ENCODE results near the gene CHGA. TPM values are rescaled to one million over a fixed set of nuclear protein-coding genes. Genes with fewer than 3 reads are reported as not detected.

The CHGA gene
- total and polyA plus RNA-seq, 7 donors, result 0.04 to 0.87 (median 0.15) TPM; not detected in 3

GRCh38 chr14:92946847-92947545, 24.0 kb downstream of the CHGA start:
- 90 to 95% (median 91%) methylated on average over 12 of the region's 12 CpGs for WGBS, 3 donors

GRCh38 chr14:92948647-92949046, 25.7 kb downstream of the CHGA start:
- no peaks in the 10 kb centered on the region for H3K27me3 ChIP-seq (ENCODE audit: insufficient read depth in 3 of 3, low read length in 2 of 3)
- TF ChIP-seq, protein P1, sequence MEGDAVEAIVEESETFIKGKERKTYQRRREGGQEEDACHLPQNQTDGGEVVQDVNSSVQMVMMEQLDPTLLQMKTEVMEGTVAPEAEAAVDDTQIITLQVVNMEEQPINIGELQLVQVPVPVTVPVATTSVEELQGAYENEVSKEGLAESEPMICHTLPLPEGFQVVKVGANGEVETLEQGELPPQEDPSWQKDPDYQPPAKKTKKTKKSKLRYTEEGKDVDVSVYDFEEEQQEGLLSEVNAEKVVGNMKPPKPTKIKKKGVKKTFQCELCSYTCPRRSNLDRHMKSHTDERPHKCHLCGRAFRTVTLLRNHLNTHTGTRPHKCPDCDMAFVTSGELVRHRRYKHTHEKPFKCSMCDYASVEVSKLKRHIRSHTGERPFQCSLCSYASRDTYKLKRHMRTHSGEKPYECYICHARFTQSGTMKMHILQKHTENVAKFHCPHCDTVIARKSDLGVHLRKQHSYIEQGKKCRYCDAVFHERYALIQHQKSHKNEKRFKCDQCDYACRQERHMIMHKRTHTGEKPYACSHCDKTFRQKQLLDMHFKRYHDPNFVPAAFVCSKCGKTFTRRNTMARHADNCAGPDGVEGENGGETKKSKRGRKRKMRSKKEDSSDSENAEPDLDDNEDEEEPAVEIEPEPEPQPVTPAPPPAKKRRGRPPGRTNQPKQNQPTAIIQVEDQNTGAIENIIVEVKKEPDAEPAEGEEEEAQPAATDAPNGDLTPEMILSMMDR (IDR thresholded peaks at IDR 0.05), result no peak
- peaks cover 0 to 29% of the 10 kb centered on the region in 2 donors for H3K36me3 ChIP-seq (ENCODE audit: insufficient read depth in 1 of 2, low read depth in 1 of 2)
- ATAC-seq (no peak), DNase-seq (no peak)
- H3K27ac ChIP-seq, result no peak overlapping the region
- 94 to 96% (median 95%) methylated on average over 22 of the region's 22 CpGs for WGBS, 3 donors
- intact Hi-C loops (cut with DNase I), result no loop called here
- H3K9me3 ChIP-seq, result no peaks in the 10 kb centered on the region
- no peaks in the 10 kb centered on the region for H3K4me1 ChIP-seq
- no peak overlapping the region for H3K4me3 ChIP-seq

More at GRCh38 chr14:92946847-92947545, 24.0 kb downstream of the CHGA start:
- DNase-seq, result no peak
- ATAC-seq, result no peak
- no peaks in the 10 kb centered on the region for H3K27me3 ChIP-seq (ENCODE audit: insufficient read depth in 3 of 3, low read length in 2 of 3)
- peaks cover 0 to 24% of the 10 kb centered on the region in 2 donors for H3K36me3 ChIP-seq (ENCODE audit: insufficient read depth in 1 of 2, low read depth in 1 of 2)
- H3K4me1 ChIP-seq, result no peaks in the 10 kb centered on the region
- TF ChIP-seq, protein P1 (IDR thresholded peaks at IDR 0.05), result no peak
- intact Hi-C loops (cut with DNase I), result no loop called here
- H3K4me3 ChIP-seq, result no peak overlapping the region
- H3K9me3 ChIP-seq, result no peaks in the 10 kb centered on the region
- no peak overlapping the region for H3K27ac ChIP-seq

- DNase-seq, result no peak
- TF ChIP-seq, protein P1 (IDR thresholded peaks at IDR 0.05), result no peak
- no peak for ATAC-seq
- no peaks in the 10 kb centered on the region for H3K27me3 ChIP-seq (ENCODE audit: insufficient read depth in 3 of 3, low read length in 2 of 3)
- peaks cover 0 to 34% of the 10 kb centered on the region in 2 donors for H3K36me3 ChIP-seq (ENCODE audit: insufficient read depth in 1 of 2, low read depth in 1 of 2)
- no peak overlapping the region for H3K4me3 ChIP-seq
- H3K27ac ChIP-seq, result no peak overlapping the region
- no peaks in the 10 kb centered on the region for H3K4me1 ChIP-seq
- 94 to 95% (median 95%) methylated on average over 24 of the region's 24 CpGs for WGBS, 3 donors
- intact Hi-C loops (cut with DNase I), result loop anchor here in 1 of 2 donors (5.0 kb wide), 1 partner anchor 188 kb away; no protein-coding TSS in a partner anchor
- H3K9me3 ChIP-seq, result no peaks in the 10 kb centered on the region
Observed at GRCh38 chr14:92949496-92950192, 26.7 kb downstream of the CHGA start.

DNA sequence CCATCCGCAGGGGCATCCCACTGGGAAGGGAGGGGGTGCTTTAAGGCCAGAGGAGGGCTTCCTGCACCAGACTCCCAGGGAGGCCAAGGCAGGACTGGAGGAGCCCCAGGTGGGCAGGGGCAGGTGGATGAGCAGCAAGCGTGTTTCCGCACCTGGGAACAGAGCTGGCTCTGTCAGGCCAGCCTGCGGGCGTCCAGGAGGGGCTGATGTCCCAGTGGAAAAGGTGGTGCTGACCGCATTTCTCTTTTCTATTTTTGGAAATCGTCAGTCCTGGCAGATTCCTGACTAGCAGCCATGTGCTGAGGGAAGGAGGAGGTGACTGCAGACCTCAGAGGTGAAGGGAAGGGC, 27.2 kb downstream of the CHGA start:
- no peak overlapping the region for H3K27ac ChIP-seq
- no peak for ATAC-seq
- WGBS, 3 donors, result 46 to 68% (median 60%) methylated on average over 7 of the region's 7 CpGs
- TF ChIP-seq, protein P1 (IDR thresholded peaks at IDR 0.05), result no peak
- H3K4me1 ChIP-seq, result no peaks in the 10 kb centered on the region
- peaks cover 0 to 30% of the 10 kb centered on the region in 2 donors for H3K36me3 ChIP-seq (ENCODE audit: insufficient read depth in 1 of 2, low read depth in 1 of 2)
- no peaks in the 10 kb centered on the region for H3K9me3 ChIP-seq
- no peak for DNase-seq
- intact Hi-C loops (cut with DNase I), result loop anchor here in 1 of 2 donors (5.0 kb wide), 1 partner anchor 187 kb away; no protein-coding TSS in a partner anchor
- no peak overlapping the region for H3K4me3 ChIP-seq
- H3K27me3 ChIP-seq (ENCODE audit: insufficient read depth in 3 of 3, low read length in 2 of 3), result no peaks in the 10 kb centered on the region
